Measurements from ENCODE around the gene ANAPC10. TPM values are rescaled to one million over a fixed set of nuclear protein-coding genes. Genes with fewer than 3 reads are reported as not detected.

ANAPC10 gene
- total RNA-seq, 1 donor from 2014 or later, result 21.8 TPM

DNA sequence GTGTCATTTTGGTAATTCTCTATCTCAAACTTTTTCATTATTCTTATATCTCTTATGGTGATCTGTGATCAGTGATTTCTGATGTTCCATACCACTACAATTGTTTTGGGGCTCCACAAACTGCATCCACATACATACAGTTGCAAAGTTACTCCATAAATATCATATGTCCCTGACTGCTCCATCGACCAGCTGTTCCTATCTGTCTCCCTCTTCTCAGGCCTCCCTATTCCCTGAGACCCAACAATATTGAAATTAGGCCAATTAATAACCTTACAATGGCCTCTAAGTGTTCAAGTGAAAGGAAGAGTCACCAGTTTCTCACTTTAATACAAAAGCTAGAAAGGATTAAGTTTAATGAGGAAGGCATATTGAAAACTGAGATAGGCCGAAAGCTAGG is 108.7 kb downstream of the ANAPC10 start:
- Mint-ChIP-seq H3K4me1 (no peaks in the 10 kb centered on the region), H3K27me3 (no peaks in the 10 kb centered on the region), H3K9me3 (peaks cover 2% of the 10 kb centered on the region), H3K27ac (no peak overlapping the region), H3K36me3 (ENCODE audit: low read depth) (peaks cover 20% of the 10 kb centered on the region), H3K4me3 (no peak overlapping the region)
- TF ChIP-seq, protein P1, sequence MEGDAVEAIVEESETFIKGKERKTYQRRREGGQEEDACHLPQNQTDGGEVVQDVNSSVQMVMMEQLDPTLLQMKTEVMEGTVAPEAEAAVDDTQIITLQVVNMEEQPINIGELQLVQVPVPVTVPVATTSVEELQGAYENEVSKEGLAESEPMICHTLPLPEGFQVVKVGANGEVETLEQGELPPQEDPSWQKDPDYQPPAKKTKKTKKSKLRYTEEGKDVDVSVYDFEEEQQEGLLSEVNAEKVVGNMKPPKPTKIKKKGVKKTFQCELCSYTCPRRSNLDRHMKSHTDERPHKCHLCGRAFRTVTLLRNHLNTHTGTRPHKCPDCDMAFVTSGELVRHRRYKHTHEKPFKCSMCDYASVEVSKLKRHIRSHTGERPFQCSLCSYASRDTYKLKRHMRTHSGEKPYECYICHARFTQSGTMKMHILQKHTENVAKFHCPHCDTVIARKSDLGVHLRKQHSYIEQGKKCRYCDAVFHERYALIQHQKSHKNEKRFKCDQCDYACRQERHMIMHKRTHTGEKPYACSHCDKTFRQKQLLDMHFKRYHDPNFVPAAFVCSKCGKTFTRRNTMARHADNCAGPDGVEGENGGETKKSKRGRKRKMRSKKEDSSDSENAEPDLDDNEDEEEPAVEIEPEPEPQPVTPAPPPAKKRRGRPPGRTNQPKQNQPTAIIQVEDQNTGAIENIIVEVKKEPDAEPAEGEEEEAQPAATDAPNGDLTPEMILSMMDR (IDR thresholded peaks at IDR 0.05), result no peak
- ATAC-seq (ENCODE audit: low read depth) (no peak), DNase-seq (no peak)
- ChIA-PET CTCF (no interaction called here), POLR2A (no interaction called here)
- intact Hi-C loops (cut with micrococcal nuclease), result no loop called here

- H3K36me3 Mint-ChIP-seq (ENCODE audit: low read depth), result peaks cover 4% of the 10 kb centered on the region
- peaks cover 5% of the 10 kb centered on the region for H3K9me3 Mint-ChIP-seq
- intact Hi-C loops (cut with micrococcal nuclease), result no loop called here
- ATAC-seq (ENCODE audit: low read depth) (no peak), DNase-seq (no peak)
- TF ChIP-seq, protein P1 (IDR thresholded peaks at IDR 0.05), result no peak
- no peak overlapping the region for H3K4me3 Mint-ChIP-seq
- H3K27me3 Mint-ChIP-seq, result no peaks in the 10 kb centered on the region
- no peak overlapping the region for H3K27ac Mint-ChIP-seq
- CTCF ChIA-PET, result no interaction called here
- POLR2A ChIA-PET, result no interaction called here
- H3K4me1 Mint-ChIP-seq, result no peaks in the 10 kb centered on the region
Observed at GRCh38 chr4:144985531-144985930, 112.5 kb downstream of the ANAPC10 start.

DNA sequence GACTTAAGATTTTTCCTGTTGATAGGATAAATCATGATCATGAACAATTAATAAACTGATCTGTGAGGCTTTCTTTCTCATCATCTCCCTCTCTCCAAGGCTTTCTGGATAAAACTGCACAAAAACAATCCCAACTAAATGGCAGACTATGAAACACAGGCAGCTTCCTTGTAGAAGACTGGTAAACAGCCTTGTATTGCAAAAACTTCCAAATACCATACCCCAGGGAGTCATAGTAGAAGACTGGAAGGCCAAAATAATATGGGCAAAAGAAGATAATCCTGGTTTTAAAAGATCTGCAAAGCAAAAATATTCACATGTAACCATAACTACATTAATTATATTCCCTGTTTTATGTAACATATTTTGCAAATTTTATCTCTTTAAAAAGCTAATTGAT is 113.0 kb downstream of the ANAPC10 start:
- Mint-ChIP-seq H3K4me3 (no peak overlapping the region), H3K36me3 (ENCODE audit: low read depth) (peaks cover 3% of the 10 kb centered on the region), H3K4me1 (no peaks in the 10 kb centered on the region), H3K27ac (no peak overlapping the region), H3K9me3 (peaks cover 7% of the 10 kb centered on the region), H3K27me3 (no peaks in the 10 kb centered on the region)
- intact Hi-C loops (cut with micrococcal nuclease), result no loop called here
- ATAC-seq (ENCODE audit: low read depth) (no peak), DNase-seq (no peak)
- TF ChIP-seq, protein P1 (IDR thresholded peaks at IDR 0.05), result no peak
- CTCF ChIA-PET, result no interaction called here
- POLR2A ChIA-PET, result no interaction called here

GRCh38 chr4:144984241-144984640 is 113.8 kb downstream of the ANAPC10 start:
- Mint-ChIP-seq H3K27me3 (no peaks in the 10 kb centered on the region), H3K9me3 (peaks cover 10% of the 10 kb centered on the region), H3K27ac (no peak overlapping the region), H3K4me3 (no peak overlapping the region), H3K4me1 (no peaks in the 10 kb centered on the region), H3K36me3 (ENCODE audit: low read depth) (peaks cover 3% of the 10 kb centered on the region)
- TF ChIP-seq, protein P1 (IDR thresholded peaks at IDR 0.05), result no peak
- intact Hi-C loops (cut with micrococcal nuclease), result no loop called here
- ChIA-PET CTCF (no interaction called here), POLR2A (no interaction called here)
- ATAC-seq (ENCODE audit: low read depth) (no peak), DNase-seq (no peak)

GRCh38 chr4:144975718-144976117 is 122.3 kb downstream of the ANAPC10 start:
- no peaks in the 10 kb centered on the region for H3K36me3 Mint-ChIP-seq (ENCODE audit: low read depth)
- DNase-seq (no peak), ATAC-seq (ENCODE audit: low read depth) (no peak)
- peaks cover 17% of the 10 kb centered on the region for H3K9me3 Mint-ChIP-seq
- H3K27ac Mint-ChIP-seq, result no peak overlapping the region
- H3K4me1 Mint-ChIP-seq, result no peaks in the 10 kb centered on the region
- TF ChIP-seq, protein P1 (IDR thresholded peaks at IDR 0.05), result no peak
- ChIA-PET POLR2A (no interaction called here), CTCF (no interaction called here)
- H3K27me3 Mint-ChIP-seq, result no peaks in the 10 kb centered on the region
- no peak overlapping the region for H3K4me3 Mint-ChIP-seq
- intact Hi-C loops (cut with micrococcal nuclease), result no loop called here

Measured in activated B cell treated with CpG ODN at 0.5 μM for 24 hours (primary cell).